GM19397 (cell line): ENCODE measurements around the gene TCERG1L.

Source experiments
- ATAC-seq: cut with Tn5 transposase; IDR thresholded peaks from one replicate; pipeline ENCODE4 v1.9.1; 2021; ENCODE audit warnings: mild to moderate bottlenecking, moderate library complexity; ENCODE audit not compliant: unreplicated experiment

Gene TCERG1L

DNA sequence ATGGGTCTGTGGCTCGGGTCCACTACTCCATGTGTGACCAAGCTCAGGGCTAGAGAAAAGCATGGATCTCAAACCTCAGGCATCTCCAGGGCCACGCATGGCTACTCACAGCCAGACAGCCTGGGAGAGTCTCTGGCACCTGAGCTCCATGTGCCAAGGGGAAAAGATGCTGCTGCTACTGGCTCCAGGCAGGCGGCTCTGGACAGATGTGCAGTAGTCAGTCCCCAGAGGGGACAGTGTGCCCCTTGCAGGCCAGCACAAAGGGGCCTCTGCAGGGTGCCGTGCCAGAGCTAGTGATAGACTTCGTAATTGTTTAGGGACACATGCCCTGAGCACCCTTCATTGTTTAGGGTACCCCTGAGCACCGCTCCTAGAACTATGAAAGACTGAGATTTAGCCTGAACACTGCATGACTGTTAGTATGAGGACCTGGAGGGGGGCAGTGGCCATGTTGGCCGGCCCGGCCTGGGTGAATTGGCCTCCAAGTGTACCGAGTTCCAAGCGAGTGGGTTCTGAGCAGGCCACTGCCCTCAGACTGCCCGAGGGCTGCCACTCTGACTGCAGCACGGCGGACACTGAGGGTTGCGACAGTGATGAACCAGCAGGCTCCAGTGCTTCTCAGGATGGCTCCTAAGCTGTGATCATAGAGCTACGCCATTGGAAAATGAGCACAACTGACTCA, 80.7 kb downstream of the TCERG1L start:
- no peak for ATAC-seq

DNA sequence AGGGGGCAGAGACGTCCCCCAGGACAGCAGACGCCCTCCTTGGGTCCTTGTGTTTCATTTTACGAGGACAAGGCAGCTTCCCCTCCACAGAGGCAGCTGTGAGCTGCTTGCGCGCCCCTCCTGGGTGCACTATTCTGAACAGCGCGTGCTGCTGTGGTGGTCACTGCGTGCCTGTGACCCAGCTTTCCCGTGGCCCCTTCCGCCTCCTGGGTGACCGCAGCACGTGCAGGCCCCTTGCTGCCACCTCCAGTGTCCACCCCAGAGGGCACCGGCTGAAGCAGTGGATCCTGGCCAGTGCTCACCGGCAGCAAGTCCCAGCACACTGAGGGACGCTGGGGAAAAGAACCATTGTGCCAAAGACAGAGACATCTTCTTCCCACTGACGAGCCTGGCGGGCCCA, 81.4 kb downstream of the TCERG1L start:
- no peak for ATAC-seq

DNA sequence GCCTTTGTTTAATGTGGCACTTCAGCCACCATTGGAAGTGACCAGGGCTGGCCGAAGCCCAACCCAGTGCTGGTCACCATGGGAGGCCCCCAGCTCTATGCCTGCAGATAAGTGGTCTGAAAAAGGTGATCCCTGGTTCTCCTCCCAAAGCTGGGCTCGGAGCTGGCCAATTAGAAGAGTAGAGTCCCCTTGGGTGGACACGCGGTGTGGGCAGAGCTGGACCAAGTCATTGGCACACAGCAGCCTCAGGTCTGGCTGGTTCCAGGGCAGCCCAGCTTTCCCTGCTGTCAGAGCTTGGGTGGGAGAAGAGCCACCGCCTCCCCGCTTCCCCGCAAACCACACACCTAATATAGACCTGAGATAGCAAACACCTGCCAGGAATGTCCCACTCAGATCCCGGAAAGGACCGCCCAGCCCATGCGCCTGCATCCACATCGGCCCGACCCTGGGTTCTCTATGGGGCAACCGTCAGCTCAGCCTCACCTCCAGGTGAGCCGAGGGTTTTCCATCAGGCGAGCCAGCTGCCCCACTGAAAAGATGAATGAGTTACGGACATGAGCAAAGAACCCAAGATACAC, 84.3 kb downstream of the TCERG1L start:
- no peak for ATAC-seq

DNA sequence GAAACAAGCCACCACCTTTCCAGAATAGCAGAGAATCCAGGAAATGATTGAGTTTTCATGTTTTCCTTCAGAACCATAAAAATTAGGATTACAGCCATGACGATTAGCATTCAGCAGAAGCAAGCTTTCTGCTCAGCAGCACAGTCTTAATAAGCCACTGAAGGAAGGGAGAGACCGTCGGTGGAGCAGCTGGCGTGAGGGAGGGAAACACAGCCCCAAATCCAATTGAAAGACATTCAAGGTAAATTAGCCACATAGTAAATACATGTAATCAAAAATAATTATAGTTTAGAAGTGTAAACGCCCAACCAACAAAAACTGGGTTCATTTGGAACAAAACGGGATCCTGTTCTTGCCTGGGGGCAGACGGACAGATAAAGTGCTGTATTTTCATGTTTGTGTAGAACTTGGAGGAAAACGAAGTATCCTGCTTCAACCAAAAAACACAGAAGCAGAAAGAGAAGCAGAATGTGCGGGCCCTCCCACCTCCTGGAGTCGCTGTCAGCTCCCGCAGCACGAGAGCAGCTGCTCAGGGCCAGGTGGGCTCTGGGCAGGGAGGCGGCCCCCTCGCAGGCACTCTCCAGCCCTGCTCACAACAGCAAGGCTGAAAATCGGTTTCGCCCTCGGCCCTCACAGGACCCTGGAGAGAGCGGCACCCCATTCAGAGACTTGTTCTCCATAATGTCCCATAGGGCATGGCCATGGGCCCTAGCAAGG, 84.9 kb downstream of the TCERG1L start:
- no peak for ATAC-seq

DNA sequence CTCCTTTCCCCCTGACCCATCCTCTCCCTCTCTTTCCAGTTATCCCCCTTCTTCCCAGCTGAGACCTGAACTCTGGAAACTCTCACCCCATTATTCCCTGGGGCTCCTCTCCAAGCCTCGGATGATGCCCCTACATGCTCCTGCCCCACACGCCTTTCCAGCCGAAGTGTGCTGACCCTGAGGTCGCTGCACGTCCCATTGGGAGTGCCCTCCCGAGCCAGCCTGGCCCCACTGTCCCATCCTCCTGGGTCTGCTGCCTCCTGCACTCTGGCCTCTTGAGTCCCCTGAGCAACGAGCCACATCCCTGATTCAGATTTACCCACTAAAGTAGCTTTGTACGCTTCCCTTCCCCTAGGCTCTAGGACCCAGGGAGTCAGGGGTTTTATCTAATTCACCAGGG, 87.4 kb downstream of the TCERG1L start:
- no peak for ATAC-seq

DNA sequence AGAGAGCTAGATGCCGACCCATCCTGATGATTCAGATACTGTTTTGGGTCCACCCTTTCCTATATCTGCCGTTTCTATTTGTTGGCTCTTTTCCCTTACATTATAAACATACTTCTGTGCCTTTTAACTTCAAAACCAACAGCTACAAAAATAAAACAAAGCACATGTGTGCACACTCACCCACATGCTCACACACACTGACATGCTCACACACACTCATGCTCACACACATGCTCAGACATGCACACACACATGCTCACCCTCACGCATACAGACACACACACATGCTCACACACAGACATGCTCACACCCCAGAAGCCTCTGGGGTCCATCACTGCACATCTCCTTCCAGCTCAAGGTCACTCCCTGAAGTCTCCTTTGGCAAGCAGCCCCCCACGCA, 88.1 kb downstream of the TCERG1L start:
- no peak for ATAC-seq

DNA sequence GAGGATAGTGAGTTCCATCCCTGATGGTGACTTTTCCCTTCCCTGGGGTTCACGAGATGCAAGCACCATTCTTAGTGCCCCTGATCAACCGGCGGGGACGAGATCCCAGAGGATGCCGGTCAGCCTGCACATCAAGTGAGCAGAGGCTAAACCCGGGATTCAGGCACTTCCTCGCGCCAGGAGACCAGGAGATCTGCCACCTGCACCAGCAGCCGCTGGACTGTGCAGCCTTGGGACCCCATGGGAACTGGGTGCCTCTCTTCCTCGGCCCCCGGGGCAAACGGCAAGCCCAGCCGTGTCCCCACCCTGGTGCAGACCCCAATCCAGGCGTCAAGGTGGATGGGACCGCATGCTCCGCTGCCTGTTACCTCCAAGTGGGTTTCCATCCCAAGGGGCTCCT, 88.5 kb downstream of the TCERG1L start:
- no peak for ATAC-seq

DNA sequence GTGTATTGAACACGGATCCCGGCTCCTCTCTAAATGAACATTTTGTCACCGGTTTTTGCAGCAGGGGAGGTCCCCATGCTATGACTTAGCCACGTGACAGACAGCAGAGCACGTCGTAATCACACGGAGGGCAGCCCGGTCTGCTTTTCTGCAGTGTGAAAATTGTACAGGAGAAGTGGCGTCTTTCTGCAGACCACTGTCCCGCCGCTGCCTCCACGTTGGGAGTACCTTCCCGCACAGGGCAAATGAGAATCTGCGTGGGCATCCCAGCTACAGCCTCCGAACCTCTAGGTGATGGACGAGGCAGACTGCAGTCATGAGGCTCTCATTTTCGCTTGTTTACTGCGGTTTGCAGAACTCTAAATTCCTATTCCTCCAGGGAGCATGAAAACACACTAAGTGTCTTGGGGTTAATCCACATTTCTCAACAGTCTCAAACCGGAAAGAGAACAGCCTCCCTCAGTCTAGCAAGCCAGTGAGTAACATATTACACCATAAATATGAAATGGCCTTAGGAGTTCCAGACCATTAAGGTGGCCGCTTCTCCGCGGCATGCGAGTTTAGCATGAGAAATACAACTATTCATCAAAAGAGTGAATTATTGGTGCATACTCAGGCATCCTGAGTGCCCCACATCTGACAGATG, 89.8 kb downstream of the TCERG1L start:
- ATAC-seq, result no peak

DNA sequence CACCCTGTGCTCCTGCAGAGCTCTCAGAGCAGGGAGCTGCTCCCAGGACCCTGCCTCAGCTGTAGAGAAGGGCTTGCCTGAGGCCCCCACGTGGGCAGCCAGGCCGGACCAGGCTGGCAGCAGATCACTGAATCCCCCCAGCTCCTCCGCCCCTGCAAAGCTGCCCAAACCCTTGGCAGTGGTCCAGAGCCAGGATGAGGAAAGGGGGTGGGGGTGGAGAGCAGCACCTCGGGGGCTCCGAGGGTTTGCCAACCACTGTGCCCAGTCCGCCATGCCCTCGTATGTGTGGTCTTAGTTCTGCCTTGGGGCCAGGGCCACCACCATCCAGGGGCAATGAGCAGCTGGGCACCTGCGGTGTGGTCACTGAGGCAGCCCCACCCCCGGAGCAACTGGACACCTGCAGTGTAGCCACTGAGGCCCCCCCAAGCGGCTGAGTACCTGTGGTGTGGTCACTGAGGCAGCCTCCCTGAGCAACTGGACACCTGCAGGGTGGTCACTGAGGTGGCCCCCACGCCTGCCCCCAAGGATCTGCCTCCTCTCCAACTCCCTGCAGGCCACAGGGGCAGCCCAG, 90.8 kb downstream of the TCERG1L start:
- no peak for ATAC-seq

DNA sequence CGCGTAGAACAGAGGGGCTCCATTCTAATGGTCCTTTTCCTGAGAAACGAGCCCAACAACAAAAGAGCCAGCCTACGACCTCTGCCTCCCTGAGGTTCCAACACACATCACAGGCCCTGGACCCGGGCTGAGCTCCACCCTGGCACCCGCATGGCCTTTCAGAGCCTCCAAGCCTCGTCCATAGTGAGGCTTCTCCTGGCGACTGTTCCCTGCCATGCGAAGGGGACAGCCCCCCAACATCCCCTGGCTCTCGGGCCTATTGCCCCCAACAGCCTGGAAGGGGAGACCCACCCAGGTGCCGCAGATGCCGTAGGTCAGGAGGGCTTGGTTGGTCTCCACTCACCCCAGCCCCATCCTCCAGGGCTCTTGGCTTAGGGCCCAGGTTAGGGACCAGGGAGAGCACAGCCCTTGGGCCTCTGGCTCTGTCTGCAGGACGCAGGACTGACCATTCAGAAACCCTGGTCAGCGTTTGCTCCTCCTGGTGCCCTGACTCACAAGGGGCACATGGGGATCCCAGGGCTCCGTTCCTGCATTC, 91.5 kb downstream of the TCERG1L start:
- no peak for ATAC-seq

DNA sequence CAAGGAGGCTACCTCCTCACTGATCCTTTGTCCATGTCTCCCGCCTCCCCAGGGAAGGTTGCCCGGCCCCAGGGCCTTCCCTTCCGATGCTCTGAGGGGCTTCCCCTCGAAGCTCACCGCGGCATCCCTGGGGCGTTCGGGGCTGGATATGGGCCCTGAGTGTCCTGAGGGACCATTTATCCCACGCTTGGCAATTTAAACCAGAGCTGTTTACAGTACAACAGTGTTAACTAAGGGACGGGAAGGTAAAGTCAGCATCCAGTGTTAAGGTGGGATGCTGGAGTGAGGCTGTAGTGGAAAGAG, 92.0 kb downstream of the TCERG1L start:
- ATAC-seq, result no peak

DNA sequence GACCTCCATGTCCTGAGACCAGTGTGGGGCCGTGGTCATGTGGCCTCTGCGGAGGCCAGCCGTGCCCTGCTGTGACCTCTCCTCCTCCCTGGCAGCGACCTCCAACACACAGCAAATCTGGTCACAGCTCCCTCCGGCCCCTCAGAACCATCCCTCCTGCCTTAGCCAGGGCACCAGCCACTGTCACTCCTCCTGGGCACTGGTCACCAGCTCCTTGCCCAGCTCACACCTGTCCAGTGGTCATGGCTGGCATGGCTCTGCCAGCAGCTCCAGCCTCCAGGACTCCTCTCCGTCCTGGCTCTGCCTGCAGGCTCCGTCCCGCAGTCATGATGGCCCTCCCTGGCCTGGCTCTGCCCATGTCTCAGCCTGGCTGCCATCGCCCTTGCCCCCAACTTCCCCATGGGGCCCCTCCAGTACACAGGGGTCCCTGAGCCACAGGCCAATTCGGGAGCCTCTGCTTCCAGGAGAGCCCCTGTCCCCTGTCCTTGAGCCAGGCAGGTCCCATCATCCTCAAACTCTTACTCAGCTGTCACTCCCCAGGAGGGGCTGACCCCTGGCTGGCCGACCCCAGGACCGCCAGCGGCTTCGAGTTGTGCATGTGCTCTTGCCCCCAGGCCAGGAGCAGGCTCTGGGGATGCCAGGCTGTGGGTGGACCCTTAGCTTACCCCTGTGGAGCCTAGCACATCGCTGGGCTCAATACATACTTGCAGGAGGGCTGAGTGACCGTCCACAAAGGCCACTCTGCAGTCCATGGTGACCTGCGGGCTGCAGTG, 92.5 kb downstream of the TCERG1L start:
- ATAC-seq, result no peak

DNA sequence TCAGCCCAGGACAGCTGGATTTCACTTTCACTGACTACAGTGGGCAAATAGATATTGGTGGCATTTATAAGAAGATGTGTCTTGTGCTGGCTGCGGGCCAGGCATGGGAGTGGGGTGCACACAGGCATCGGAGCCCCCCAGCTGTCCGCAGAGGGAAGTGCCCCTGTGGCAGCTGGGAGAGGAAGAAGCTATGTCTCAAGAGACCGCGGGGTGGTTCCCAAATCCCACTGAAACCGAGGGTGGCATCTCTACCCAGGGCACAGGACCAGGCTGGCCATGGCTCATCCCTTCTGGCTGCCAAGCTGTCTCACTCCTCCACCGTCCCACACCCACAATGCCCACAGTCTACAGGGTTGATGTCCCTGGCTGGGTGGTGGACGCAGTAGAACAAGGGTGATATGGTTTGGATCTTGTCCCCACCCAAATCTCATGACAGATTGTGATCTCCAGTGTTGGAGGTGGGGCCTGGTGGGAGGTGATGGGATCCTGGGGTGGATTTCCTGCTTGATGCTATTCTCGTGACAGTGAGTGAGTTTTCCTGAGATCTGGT, 94.8 kb downstream of the TCERG1L start:
- ATAC-seq, result no peak

DNA sequence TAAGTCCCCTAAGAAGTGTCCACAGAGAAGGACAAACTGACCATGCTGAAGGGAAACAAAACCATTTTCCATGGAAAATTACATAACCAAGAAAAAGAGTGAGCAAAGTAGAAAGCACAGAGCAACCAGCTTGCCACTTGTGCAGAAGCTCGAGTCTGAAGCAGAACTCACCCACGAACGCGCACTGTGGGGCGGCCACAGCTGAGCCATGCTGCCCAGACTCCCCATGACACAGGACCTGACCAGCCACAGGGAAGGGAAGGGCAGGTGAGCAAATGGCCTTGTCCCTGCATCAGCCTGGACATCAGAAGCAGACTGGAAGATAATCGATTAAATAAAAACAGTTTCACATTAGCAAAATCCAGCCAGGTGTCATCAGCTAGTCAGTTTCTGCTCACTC, 95.7 kb downstream of the TCERG1L start:
- no peak for ATAC-seq

DNA sequence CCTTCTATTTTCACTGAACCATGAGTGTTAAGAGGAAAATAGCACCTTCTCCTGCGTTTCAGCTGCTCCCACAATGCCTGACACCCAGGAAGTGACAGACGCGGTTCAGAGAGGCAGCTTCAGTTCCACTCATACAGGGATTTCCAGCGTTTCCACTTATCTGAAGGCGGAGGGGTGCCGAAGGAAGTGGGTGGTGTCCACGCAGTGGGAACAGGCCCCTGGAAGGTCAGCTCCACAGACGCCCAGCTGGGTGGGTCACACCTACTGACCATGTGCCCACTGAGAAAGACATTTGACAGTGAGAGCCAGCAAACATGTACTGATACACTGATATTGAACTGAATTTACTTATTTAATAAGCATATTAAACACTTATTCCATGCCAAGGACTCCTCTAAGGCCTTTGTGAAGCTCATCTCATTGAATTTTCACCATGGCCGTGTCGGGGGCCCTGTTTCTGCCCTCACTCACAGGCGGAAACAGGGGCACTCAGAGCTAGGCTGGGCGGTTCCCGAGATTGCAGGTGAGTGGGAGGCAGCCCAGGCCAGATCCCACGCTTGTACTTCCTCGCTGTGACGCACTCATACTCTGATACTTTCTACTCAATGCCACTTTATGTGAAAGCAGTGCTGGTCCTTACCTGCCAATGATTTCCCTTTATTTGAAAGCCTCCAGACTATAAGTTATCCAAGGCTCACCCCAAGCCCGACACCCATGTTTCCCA, 96.8 kb downstream of the TCERG1L start:
- no peak for ATAC-seq

DNA sequence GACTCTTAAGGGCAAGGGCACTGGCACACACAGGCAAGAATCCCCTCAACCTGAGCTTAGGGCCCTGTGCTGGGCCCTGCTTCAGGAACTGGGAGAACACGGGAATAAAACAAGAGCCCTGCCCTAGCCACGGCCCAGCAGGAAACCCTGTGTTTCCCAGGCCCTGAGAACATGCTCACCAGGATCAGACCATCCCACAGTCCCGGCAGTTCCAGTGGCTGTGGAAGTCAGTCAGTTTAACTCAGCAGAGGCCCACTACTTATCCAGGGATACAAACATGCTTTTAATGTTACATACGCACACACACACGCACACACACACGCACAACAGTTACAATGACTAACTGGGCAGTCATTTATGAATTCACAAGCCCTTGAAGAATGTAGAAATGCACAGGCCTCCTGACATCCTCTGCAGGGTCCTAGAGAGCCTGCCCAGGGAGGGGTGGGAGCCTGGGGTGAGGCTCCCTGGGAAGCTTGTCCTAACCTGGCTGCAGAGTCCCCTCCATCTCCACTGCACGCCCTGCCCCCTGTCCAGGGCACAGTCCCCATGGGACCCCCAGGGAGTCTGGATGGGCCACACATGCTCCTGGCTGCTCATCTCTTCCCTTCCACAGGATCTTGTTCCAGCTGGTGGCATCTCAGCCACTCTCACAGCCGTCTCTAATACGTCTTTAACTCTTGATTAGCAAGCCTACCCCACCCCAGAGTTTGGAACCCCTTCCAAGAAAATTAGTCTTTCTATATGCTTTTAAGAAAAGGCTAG, 97.6 kb downstream of the TCERG1L start:
- no peak for ATAC-seq

DNA sequence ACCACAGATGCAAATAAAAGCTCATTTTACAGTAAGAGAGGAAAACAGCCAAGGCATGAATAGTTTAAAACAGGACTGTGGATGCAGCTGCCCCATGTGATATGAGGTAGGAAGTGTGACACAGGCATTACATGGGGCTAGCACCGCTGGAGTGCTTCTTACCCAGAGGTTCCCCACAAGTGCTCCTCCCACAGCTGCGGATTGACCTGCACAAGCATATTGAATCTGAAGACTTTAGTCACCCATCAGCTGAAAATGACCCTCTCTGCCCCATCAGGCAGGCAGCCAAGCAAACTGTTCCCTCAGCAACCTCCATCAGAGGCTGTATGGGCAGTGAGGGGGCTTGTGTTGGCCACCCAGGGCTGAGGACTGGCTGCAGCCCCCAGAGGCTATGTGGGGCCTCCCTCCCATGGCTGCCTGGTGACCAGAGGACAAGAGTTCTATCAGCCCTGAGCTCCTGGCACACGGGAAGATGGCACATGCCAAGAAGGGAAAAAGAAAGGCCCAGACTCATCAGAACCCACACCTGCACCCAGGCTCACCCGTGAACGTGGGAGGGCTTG, 98.7 kb downstream of the TCERG1L start:
- ATAC-seq, result no peak

DNA sequence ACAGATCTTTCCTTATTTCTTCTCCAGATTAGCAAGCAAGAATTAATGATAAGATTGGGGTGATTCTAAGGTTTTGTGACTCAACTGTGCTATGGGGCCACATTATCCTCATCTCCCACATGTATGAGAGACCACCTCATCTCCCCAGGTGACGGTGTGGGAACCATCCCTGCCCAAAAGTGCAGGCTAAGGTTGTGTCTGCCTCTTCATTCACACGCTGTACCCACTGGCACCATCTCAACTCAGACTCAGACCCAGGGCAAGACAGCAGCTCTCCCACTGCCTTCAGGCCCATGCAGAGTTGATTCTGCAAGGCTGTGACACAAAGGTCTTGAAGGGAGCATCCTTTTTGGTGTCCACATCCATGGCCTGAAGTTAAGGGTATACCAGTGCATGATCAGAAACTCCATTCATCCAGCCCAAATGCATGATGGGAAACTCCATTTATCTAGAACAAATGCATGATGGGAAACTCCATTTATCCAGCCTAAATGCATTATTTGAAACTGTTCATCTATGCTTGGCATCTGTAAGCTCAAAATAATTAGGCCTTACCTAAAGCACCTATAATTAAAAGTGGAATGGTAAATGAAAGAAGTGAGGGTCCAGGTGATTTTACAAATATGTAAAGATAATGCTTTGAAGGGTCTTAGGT, 99.4 kb downstream of the TCERG1L start:
- no peak for ATAC-seq
